Omental fat pad (tissue), 4 donors: ENCODE results near the gene ARHGEF16. TPM values are rescaled to one million over a fixed set of nuclear protein-coding genes. Genes with fewer than 3 reads are reported as not detected.

ENCODE experiments used
- ATAC-seq: fragments of 150-250 bp; one replicate; pipeline ENCODE4 v1.9.1; 2016; ENCODE audit warnings: mild to moderate bottlenecking, moderate library complexity; ENCODE audit not compliant: low FRiP score
- DNase-seq: peaks from one replicate; pipeline ENCODE4 v3.0.0-alpha.2; 2019; ENCODE audit warnings: low spot score
- total RNA-seq, 4 donors: library from RNA; depleted of rRNA; stranded (reverse); fragments of >200 nt; gene quantifications; one replicate each; pipeline ENCODE4 v1.1.0, GENCODE V29; 2016
- TF ChIP-seq, protein P1 (sequence below), 3 donors: fragments of 450-650 bp; IDR thresholded peaks; one replicate each; pipeline ENCODE4 v1.5.1; 2016 to 2017; ENCODE audit warnings: antibody characterized with exemption in 3 of 3, mild to moderate bottlenecking in 3 of 3, moderate library complexity in 2 of 3

The ARHGEF16 gene
- total RNA-seq, 4 donors from 2014 or later, result 0.36 to 3.2 (median 1.9) TPM

GRCh38 chr1:3515272-3515671 lies 60.8 kb downstream of the ARHGEF16 start:
- TF ChIP-seq, protein P1, sequence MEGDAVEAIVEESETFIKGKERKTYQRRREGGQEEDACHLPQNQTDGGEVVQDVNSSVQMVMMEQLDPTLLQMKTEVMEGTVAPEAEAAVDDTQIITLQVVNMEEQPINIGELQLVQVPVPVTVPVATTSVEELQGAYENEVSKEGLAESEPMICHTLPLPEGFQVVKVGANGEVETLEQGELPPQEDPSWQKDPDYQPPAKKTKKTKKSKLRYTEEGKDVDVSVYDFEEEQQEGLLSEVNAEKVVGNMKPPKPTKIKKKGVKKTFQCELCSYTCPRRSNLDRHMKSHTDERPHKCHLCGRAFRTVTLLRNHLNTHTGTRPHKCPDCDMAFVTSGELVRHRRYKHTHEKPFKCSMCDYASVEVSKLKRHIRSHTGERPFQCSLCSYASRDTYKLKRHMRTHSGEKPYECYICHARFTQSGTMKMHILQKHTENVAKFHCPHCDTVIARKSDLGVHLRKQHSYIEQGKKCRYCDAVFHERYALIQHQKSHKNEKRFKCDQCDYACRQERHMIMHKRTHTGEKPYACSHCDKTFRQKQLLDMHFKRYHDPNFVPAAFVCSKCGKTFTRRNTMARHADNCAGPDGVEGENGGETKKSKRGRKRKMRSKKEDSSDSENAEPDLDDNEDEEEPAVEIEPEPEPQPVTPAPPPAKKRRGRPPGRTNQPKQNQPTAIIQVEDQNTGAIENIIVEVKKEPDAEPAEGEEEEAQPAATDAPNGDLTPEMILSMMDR (IDR thresholded peaks at IDR 0.05), result no peak
- ATAC-seq (no peak), DNase-seq (no peak)

GRCh38 chr1:3515774-3516480 lies 61.5 kb downstream of the ARHGEF16 start:
- DNase-seq (no peak), ATAC-seq (no peak)
- TF ChIP-seq, protein P1 (IDR thresholded peaks at IDR 0.05), result no peak

GRCh38 chr1:3516481-3516869 lies 62.0 kb downstream of the ARHGEF16 start:
- DNase-seq (no peak), ATAC-seq (no peak)
- TF ChIP-seq, protein P1 (IDR thresholded peaks at IDR 0.05), result no peak

DNA sequence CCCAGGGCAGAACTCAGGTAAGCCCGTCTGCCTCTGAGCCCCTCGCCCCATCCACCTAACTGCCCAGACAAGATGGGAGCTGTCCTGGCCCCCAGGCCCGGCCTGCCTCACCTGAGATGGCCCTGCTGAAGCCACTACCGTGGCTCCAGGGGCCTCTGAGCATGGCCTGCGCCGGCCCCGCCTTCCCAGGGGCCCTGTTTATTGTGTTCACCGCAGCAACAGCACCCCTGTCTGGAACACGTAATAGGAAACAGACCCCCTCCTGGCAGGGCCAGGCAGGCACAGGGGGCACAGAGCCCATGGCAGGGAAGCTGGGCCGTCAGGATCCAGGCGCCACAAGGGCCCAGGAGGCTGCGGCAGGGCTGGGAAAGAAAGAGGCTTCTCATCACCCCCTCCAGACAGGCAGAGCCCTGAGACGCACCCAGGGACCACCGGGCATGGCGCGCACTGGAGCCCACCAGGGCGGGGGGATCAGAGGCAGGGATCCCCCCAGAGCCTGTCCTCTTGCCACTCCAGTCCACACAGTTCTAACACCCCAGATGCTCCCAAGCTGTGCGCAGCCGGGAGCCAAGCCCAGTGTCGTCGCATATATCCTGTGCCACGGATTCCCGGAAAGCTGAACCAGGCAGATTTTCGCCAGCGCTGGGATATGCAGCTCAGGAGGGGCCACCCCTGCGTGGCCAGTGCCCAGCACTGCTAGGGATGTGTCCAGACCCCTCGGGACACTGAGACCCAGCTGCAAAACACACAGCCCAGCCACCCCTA lies 62.6 kb downstream of the ARHGEF16 start:
- DNase-seq (no peak), ATAC-seq (no peak)
- TF ChIP-seq, protein P1 (IDR thresholded peaks at IDR 0.05), result no peak

DNA sequence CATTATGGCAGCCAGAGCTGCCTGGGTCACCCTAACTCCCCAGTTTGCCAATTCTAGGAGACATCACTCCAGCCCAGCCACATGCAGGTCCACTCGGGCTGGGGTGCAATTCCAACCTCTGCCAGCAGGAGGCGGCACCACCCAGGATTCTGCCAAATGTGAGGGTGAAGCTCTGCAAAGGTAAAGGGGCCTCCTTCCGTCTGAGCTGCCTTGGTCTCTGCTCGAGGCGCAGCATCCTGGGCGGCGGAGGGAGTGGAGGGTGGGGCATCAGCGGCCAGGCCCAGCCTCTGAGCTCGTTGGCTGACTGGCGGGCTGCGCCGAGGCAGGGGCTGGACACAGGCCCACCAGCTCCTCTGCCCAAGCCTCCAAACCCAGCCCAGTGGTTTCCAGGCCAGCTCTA lies 63.8 kb downstream of the ARHGEF16 start:
- TF ChIP-seq, protein P1 (IDR thresholded peaks at IDR 0.05), result peak in 1 of 3 donors; percentile 62
- ATAC-seq (no peak), DNase-seq (no peak)

- ATAC-seq, result no peak
- DNase-seq, result no peak
- TF ChIP-seq, protein P1 (IDR thresholded peaks at IDR 0.05), result no peak
Observed at GRCh38 chr1:3518756-3519155, 64.3 kb downstream of the ARHGEF16 start.
